Activated CD4-positive, CD25-positive, alpha-beta regulatory T cell treated with anti-CD3 and anti-CD28 coated beads, Interleukin-2, amount 50 U/mL, for 72 hours (primary cell): ENCODE results near the gene ACOT7.

Experiments
- DNase-seq: peaks from one replicate; pipeline ENCODE4 v3.0.0; 2021

ACOT7 gene

DNA sequence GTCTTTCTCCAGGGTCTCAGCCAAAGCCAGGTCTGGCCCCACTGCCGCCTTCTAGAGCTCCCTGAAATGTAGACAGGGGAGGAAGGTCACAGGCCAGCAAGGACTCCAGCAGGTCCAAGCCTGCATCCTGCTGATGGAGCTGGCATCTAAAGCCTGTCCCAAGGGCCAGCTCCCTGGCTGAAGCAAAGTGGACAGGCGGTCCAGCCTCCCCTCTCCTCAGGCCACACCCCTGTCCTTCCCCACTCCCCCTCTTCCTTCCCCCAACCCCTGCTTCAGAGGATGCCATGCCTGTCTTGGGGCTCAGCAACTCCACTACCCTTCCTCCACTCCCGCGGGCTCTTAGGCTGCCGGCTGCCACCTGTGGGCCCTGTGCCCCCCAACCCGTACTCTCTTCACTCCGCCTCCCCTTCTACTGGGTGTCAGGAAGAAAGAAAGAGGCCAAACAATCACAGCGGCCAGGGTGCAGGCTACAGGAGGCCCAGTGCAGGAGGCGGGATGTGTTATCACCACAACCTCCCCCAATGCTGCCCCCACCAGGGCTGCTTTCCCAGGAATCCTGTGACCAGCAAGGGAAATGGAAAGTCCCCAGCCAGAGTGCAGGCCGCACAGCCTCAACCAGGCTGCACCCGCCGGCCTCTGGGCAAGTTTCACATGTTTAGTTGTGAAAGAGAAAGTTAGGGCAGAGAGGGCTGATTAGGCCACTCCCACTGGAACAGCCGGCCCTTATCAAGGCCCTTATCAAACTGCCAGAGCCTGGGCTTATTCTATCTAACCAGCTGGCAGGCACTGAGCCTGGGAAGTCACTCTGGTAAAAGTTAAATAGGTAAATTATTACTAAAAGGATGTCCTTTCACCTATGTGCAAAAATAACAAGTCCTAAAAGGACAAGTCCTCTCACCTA, 34.1 kb downstream of the ACOT7 start:
- peak; percentile 55 for DNase-seq

DNA sequence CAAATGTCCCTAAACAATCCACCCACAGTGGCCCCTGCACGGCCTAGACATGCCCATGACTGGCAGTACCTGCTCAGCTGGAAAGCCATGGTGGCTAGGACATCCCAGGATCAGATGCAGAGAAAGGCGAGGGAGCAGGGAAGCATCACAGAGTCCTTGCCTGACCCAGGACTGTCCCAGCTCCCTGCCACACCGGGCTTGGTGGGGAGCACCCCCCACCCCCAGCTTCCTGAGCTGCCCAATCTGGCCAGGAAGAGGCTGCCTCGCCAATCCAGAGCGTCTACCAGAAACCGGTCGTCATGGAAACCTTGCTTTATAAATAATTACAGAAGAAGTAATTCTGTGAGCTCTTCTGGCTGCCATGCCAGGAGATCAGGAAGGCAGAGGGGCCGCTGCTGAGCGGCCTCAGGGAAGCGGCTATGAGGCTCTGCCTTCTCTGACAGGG, 34.8 kb downstream of the ACOT7 start:
- no peak for DNase-seq

DNA sequence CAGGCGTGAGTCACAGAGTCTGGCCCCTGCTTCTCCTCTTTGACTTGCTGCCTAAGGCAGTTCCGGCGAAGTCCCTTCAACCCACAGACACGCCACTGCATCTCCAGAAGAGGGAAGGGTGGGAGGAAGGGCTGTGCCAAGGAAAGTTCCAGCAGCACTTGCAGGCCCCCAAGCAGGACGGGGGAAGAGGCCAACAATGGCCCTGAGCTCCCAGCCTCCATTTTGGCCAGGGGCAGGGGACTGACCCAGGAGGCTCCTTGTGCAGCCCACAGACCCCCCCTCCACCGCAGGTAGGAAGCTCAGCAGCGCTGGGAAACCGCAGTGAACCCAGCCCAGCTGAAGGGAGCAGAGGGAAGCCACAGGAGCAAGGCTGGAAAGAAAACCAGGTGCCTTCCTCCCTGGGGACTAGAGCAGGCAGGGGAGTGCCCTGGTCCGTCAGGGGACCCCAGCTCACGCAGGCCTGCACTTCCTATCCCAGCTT, 35.4 kb downstream of the ACOT7 start:
- DNase-seq, result no peak

DNA sequence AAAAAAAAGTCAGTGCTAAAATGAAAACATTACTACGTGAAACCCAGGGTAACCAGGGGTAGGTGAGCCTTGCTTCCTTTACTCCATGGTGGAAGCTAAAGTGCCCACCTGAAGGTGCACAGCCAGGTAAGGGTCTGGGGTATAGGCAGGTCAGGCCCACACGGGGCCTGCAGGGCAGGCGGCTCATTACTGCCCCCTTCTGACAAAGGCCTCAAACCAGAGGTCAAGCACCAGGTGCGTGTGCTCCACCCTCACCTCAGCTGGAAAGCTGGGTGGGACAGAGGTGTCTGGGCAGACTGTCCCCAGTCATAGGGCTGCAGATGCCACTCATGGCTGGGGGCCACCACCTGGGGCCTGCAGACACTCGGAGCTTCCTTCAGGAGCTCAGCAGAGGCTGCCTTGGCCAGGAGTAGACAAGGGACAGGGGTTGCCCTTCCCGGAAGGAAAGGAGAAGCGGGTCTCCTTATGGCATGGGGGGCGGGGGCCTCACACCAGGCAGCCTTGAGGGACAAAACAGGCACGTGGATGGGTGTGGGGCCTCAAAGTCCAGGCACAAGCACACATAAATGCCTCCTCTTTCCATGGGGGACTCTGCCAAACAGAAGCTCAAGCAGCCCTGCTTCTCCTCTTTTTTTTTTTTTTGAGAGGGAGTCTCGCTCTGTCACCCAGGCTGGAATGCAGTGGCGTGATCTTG, 36.2 kb downstream of the ACOT7 start:
- DNase-seq, result no peak

DNA sequence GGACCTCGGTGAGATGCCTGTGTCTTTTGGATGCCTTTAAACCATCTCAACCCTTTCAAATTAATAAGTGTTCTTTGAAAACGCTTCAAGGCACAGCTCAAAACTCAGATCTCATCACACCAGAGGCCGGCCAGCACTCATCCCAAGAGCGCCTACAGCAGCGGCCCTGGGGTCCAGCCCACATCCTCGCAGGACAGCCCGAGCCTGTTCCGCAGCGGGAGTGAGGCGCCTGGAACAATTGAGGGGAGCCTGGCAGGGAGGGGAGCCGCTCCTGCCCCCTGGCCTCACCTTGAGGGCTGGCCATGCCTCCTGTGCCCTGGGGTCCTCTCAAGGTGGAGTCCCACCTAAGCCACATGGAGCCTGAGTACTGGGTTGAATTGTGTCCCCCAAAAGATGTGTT, 37.9 kb downstream of the ACOT7 start:
- DNase-seq, result no peak

DNA sequence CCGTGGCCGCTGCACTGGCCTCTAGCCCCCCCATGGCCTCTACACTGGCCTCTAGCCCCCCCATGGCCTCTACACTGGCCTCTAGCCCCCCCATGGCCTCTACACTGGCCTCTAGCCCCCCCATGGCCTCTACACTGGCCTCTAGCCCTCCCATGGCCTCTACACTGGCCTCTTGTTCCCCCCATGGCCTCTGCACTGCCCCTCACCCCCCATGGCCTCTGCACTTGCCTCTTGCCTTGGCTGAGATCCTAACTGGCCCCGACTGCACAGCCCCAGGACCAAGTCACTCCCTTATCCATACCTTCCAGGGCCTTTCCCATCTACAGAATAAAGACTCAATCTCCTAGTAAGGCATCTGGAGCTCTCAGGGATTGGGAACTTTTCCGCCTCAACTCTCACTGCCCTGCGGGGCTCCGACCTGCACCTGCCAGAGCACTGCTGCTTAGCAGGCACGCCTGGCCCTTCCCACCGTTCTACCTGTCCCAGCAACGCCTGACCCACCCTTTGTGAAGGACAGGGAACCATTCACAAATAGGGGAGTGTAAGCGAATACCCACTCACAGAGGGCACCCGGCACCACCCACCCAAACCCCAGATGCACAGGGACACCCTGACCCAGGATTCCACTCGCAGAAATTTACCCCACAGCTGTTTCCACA, 38.8 kb downstream of the ACOT7 start:
- no peak for DNase-seq

DNA sequence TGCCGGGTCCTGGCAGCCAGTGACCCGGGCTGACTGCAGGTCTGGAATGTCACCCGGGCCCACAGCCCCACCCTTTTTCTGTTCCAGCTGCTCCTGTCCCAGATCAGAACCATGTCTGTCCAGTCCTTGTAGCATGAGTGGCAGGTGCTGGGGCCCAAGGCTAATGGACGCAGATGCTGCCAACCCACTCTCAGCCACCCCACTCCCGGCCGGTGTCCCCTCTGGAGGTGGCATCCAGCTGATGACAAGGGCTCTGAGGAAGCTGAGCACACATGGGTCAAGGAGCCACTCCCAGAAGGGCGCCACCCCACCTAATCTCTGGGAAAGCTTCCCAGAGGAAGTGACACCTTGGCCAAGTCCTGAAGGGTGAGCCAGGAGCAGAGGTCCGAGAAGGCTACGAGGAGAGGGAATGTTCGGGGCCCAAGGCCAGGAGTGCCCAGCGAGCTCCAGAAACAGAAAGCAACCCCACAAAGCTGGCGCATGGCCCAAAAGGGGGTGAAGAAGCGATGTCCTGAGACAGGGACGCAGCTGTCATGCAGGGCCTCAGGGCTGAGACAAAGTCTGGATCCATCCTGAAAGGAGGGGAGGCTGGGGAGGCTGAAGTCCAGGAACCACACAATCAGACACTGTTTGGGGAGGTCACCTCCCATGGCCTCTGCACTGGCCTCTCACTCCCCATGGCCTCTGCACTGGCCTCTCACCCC, 39.5 kb downstream of the ACOT7 start:
- DNase-seq, result no peak

DNA sequence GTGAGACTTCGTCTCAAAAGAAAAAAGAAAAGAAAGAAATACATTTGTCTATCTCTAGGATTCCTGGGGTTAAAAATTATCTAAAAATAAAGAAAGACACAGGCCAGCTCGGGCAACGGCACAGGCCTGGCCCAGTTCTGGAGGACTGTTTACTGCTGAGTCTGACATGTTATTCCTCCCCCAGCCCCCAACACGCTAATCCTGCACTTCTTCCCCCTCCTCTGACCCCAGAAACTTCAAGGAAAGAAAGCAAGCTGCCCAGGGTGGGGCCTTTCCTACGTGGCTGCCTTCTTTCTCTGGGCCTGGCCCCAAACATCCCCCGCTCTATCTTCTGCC, 40.0 kb downstream of the ACOT7 start:
- DNase-seq, result no peak

DNA sequence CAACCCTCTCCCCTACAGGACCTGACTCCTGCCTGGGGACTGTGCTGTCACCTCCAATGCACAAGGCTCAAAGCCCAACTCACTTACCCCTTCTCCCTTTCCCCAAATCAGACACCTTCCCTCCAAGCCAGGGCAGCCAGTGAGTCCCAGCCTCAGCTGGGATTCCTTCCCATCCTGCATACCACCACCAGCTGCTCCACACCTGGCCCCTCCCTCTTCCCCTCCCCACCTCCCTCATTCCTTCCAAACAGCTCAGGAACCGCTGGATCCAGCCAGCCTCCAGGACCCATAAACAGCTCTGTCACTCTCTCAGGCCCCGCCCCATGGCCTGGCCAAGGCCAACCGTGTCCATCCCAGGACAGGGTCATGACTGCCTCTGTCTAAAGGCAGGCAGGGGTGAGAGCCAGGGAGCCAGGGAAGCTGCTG, 41.4 kb downstream of the ACOT7 start:
- no peak for DNase-seq

DNA sequence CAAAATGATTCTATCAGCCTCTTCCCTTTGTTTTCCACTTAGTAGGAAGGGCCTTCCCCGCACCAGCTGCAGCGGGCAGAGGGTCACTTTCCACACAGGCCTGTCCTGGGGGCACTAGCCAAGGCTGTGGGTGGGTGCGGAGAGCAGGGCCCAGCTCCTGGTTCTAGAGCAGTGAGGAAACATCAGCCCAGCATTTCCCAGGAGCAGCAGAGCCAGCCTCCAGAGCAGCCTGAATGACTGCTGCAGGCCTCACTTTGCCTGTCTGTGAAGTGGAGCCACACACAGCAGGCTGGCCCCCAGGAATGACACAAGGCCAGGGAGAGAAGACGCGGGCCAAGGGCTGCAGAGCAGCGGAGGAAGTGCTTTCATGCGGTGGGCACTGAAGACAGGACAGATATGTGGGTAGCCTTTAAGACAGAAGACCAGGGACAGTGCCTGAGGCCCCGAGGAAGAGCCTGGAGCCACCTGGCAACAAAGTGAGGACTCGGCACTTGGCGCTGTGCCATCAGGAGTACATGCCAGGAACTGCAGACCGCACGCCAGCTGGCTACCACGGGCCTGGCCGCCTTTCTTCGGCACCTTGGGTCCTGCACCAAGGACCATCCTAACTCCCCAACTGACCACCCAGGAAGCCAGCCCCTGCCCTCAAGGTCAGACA, 42.0 kb downstream of the ACOT7 start:
- no peak for DNase-seq

DNA sequence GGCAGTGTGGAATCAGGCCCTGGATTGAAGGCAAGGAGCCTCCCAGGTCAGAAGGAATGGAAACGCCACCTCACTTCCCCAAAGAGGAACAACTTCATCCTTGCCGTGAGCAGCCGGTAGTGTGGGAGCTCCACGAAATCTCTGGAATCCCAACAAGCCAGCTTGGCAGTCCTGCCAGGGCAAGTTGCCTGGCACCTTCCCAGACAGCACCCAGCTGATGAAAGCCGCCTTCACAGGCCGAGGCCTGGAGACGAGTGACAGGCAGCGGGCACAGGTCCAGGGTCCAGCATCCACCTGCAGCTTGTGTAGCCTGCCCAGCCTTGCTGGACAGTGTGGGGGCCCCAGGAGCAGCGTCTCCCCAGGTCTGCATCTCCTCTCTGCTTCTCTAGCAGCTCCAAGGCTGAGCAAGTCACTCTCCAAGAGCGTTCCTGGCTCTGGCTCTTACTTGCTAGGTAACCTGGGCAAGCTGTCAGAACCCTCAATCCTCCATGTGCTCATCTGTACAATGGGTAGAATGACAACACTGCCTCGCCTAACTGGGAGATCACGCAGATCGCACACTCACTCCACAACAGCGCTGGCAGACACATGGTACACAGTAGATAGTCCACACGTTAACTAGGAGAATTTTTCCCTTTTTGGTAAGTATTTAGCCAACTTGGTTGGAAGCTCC, 43.0 kb downstream of the ACOT7 start:
- no peak for DNase-seq

DNA sequence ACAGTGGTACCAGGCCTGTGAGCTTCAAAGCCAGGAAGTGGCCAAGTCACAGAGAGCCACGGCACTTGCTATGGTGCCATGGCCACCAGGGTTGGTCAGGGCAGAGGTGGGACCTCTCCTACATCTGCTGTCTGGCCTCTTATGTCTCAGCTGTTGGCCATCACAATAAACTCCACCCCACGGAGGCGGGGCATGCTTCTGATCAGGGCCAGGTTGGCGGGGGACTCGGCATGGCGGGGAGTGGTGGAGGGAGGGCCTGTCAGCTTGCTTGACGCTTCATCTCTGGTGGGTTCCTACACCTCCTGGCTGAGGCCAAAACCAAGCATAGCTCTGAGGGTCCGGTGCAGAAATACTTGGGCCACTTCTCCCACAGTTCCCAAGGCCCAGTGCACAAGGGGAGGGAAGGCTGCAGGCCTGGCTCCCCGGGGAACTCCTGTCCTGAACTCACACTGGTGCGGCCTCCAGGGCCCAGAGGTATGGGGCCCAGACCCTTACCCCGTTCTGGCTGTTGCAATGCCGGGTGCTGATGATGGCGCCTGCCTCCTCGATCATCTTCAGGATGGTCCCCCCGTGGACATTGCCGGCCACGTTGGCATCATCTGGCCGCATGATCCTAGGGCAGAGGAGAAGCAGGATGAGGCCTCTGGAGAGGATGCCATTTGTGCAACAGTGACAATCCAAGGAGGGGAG, 44.2 kb downstream of the ACOT7 start:
- DNase-seq, result no peak

DNA sequence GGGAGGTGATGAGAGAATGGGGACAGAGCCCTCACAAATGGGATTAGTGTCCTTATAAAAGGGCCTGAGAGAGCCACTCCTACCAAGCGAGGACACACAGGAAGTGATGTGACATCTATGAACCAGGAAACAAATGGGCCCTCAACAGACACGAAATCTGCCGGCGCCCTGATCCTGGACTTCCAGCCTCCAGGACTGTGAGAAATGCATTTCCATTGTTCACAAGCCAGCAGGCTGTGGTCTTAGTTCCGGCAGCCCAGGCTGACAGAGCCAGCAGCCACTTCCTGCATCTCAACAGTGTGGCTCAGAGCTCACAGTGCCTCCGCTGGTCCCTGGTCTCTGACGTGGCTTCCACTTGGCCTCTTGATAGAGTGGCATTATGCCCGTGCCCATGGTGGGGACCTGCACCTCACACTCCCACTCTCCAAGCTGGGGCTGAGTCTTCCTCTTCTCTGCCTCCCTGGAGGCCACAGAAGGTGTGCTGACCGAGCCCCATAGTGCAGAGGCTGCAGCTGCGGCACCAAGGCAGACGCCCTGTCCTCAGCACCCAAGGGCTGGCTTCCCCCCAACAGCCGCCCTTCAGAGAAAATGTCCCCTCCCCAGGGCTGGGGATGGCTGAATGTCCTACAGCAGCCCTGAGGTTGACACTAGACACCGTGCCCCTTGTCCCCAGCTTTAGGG, 44.9 kb downstream of the ACOT7 start:
- peak; percentile 60 for DNase-seq

DNA sequence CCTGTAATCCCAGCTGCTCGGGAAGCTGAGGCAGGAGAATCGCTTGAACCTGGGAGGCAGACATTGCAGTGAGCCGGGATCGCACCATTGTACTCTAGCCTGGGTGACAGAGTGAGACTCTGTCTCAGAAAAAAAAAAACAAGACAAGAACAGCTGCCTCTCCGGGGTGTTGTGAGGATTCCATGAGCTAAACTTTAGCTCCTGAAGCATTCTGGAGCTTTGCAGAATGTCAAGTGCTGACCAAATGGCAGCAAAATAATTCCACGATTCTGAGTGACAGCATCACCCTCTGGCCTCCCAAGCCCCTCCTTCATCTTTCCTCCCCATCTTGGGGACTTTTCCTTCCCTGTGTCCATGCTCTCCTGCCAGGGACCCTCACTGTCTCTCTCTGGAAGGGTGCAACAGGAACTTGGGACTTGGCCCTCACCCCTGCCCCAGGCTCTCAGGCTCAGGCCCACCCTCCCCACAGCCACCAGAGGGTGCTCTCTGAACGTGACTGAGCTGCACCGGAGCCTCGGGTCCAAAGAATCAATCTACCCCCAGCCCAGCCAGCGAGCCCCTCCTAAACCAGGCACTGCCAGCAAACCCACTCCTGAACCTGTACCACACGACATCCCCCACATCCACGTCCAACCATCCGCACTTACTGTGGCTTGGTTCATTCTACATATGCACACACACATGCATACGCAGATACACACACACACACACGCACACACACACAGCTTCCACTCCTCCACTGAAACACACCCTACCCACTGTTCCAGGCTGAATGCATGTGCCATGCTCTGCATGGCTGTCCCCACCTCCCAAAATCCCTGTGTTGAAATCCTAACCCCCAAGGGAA, 45.7 kb downstream of the ACOT7 start:
- DNase-seq, result peak; percentile 59

DNA sequence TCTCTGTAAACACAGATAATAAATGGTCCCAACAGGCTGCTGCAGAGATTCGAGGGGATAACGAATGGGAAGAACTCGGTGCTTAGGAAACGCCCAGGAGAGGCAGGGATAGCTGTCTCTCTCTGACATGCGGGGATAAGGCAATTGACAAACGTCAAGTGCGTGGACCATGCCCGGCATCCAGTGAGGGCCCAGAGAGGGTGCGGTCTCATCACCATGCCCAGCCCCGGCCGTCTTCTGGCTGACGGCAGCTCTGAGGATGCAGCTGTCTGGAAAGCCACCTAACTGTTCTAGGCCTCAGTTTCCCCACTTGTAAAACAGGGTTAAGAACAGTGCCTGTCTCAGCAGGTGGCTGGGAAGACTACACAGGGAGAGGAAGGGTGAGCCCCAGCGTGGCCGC, 48.1 kb downstream of the ACOT7 start:
- DNase-seq, result no peak

DNA sequence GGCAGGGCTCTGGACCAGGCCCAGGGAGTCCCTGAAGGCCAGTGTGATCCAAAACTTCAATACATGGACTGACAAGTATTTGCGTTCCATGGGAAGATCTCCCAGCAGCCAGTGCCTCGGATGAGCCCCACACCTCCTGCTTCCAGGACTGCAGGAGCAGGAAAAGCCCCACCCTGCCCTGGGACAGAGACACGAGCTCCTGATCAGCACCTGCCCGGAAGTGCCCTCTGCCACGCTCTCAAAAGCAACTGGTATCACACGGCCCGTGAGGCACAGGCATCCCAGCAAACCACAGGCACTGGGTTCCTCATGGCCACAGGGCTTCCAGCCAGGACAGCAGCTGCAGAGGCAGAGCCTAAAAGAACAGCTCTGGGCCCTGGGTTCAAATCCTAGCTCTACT, 48.6 kb downstream of the ACOT7 start:
- DNase-seq, result no peak

DNA sequence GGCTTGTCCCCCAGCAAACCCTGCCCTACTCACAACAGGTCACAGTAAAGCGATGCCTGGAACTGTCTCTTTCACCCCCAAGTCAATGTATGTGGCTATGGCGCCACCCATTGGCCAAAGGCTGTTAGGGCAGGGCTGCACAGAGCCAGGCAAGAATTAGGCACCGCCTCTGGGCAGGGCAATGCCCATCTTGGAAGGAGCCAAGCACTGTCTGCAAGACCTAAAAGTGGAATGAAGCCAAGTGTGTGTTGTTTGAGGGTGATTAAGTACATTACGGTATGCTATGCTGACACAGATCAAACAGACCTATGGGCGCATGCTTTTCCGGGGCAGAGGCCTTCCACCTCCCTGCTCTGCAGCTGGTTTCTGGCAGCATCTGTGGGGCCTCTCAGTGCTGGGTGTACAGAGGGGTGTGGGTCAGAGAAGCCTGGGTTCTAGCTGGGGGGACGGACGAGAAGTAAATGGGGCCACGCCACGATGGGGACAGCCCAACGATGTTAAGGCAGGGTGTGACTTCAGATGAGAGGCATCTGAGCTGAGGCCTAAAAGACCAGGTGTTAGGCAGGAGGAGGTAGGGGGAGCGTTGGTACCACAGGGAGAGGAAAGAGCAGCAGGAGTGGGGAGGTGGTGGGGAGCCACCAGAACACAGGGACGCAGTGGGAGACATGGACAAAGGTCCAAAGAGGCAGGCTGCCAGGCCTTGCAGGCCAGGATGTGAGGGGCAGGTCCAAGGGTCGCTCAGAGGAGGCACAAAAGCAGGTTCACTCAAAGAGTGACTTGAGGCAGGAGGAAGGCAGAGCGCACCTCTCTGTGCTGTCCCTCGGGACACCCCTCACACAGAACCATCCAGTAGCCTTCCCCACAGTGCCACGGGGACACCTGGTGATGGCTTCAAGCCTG, 49.8 kb downstream of the ACOT7 start:
- DNase-seq, result peak; percentile 64

DNA sequence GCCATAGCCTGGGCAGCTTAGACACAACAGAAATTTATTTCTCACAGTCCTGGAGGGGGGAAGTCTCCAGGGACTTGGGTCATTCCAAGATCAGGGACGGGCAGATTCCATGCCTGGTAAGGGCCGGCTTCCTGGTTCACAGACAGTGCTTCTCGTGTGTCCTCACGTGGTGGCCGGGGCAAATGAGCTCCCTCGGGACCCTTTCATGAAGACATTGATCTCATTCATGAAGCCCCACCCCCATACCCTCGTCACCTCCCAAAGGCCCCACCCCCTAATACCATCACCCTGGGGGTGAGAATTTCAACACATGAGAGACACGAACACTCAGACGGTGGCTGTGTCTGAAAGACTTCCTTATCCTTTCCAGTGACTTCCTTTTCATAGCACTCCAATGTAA, 51.5 kb downstream of the ACOT7 start:
- no peak for DNase-seq

DNA sequence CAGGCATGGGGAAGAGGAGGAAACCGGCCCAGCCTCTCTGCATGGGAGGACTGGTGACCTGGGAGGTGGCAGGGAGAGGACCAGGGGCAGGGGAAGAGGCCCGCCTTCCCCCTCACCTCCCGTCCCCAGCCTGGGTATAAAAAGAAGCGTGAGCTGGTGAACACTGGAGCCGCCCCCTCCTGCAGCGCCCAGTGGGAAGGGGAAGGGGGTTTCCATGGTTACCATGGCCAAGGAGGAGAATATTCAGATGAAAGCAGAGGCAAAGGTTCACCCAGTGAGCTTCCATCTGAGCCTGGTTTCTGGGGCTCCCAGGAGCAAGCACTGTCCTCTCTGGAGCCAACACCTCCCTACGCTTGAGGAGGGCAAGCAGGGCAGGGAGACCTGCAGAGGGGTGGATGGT, 54.9 kb downstream of the ACOT7 start:
- no peak for DNase-seq
